ENCODE data around the gene CELF1. TPM values are rescaled to one million over a fixed set of nuclear protein-coding genes. Genes with fewer than 3 reads are reported as not detected.
A peak's percentile ranks its signal among the peaks of the same experiment; 100 is the strongest.

The CELF1 gene
- total and polyA plus RNA-seq, 12 donors: 24.4 to 97.0 (median 85.5) TPM

DNA sequence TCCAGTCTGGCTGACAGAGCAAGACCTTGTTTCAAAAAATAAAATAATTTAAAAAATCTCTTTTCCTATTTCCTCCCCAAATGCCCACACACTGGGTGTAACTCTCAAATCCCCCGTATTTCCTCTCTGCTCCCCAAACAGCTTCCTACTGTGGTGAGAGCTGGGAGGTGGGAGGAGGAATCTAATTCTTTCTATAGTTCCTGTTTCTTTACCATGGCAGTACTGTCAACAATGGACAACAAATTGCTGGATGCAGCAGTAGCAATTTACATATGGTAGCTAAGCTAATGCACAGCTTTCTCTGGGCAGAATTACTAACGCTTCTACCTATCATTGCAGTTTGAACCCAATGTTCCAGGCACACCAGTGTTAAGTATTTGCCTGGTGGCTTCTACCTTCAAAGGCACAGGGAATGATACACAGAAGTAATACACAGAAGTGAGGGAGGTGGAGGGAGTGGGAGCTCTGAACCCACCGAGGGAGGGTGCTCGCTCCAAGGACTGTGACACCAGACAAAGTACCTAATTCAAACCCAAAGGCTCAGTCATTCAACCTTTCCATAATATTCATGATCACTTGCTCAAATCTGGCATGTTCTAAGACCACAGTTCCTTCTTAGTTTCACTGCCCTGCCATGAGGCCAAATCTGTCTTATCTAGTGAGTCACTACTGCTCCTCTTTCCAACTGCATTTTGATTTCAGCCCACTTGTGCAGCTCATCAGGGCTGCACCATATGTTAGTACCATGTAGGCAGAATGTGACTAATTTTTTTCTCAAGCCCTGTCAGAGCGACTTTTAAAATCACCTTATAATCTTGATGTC lies 37.9 kb downstream of the CELF1 start:
- ATAC-seq (peak; percentile 56 to 81 (median 67)), DNase-seq (no peak)
- TF ChIP-seq, protein P1, sequence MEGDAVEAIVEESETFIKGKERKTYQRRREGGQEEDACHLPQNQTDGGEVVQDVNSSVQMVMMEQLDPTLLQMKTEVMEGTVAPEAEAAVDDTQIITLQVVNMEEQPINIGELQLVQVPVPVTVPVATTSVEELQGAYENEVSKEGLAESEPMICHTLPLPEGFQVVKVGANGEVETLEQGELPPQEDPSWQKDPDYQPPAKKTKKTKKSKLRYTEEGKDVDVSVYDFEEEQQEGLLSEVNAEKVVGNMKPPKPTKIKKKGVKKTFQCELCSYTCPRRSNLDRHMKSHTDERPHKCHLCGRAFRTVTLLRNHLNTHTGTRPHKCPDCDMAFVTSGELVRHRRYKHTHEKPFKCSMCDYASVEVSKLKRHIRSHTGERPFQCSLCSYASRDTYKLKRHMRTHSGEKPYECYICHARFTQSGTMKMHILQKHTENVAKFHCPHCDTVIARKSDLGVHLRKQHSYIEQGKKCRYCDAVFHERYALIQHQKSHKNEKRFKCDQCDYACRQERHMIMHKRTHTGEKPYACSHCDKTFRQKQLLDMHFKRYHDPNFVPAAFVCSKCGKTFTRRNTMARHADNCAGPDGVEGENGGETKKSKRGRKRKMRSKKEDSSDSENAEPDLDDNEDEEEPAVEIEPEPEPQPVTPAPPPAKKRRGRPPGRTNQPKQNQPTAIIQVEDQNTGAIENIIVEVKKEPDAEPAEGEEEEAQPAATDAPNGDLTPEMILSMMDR (IDR thresholded peaks at IDR 0.05): no peak
- Histone ChIP-seq H3K27me3 (no peaks in the 10 kb centered on the region), H3K27ac (peak overlapping the region in 9 of 10 donors; percentile 13 to 64 (median 38)), H3K4me3 (no peak overlapping the region), H3K36me3 (peaks cover 0 to 6% (median 0%) of the 10 kb centered on the region in 9 donors), H3K9me3 (no peaks in the 10 kb centered on the region), H3K4me1 (peaks cover 25 to 100% (median 86%) of the 10 kb centered on the region in 9 donors)
- intact Hi-C loops (cut with DNase I): loop anchor here in 1 of 10 donors (5.0 kb wide), 1 partner anchor 37 kb away; the partner anchor contains the start of gene CELF1
- WGBS, 2 donors: 52 to 67% methylated on average over 5 of the region's 5 CpGs

- Histone ChIP-seq H3K27me3 (no peaks in the 10 kb centered on the region), H3K4me1 (peaks cover 25 to 100% (median 94%) of the 10 kb centered on the region in 9 donors), H3K27ac (peak overlapping the region in 5 of 10 donors; percentile 13 to 64 (median 31)), H3K4me3 (no peak overlapping the region), H3K36me3 (peaks cover 0 to 9% (median 0%) of the 10 kb centered on the region in 9 donors), H3K9me3 (no peaks in the 10 kb centered on the region)
- intact Hi-C loops (cut with DNase I): no loop called here
- 49 to 63% methylated on average over 2 of the region's 2 CpGs for WGBS, 2 donors
- ATAC-seq (no peak), DNase-seq (no peak)
- TF ChIP-seq, protein P1 (IDR thresholded peaks at IDR 0.05): no peak
Observed at GRCh38 chr11:47512701-47513100, 40.2 kb downstream of the CELF1 start.

DNA sequence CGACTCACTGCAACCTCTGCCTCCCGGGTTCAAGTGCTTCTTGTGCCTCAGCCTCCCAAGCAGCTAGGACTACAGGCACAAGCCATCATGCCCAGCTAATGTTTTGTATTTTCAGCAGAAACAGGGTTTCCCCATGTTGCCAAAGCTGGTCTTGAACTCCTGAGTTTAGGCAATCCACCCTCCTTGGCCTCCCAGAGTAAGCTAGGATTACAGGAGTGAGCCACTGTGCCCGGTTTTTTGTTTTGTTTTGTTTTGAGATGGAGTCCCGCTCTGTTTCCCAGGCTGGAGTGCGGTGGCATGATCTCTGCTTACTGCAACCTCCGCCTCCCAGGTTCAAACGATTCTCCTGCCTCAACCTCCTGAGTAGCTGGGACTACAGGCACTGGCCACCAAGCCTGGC lies 41.0 kb downstream of the CELF1 start:
- Histone ChIP-seq H3K4me3 (no peak overlapping the region), H3K9me3 (no peaks in the 10 kb centered on the region), H3K27ac (peak overlapping the region in 1 of 10 donors; percentile 25), H3K27me3 (no peaks in the 10 kb centered on the region), H3K4me1 (peaks cover 25 to 100% (median 94%) of the 10 kb centered on the region in 9 donors), H3K36me3 (peaks cover 0 to 9% (median 0%) of the 10 kb centered on the region in 9 donors)
- ATAC-seq (no peak), DNase-seq (no peak)
- intact Hi-C loops (cut with DNase I): no loop called here
- TF ChIP-seq, protein P1 (IDR thresholded peaks at IDR 0.05): no peak
- WGBS, 2 donors: 85 to 86% methylated on average over 7 of the region's 7 CpGs

GRCh38 chr11:47510209-47510608 lies 42.7 kb downstream of the CELF1 start:
- no peaks in the 10 kb centered on the region for H3K27me3 ChIP-seq
- H3K4me1 ChIP-seq: peaks cover 15 to 93% (median 87%) of the 10 kb centered on the region in 9 donors
- DNase-seq (no peak), ATAC-seq (no peak)
- peak overlapping the region in 1 of 10 donors; percentile 24 for H3K27ac ChIP-seq
- no peak overlapping the region for H3K4me3 ChIP-seq
- no peaks in the 10 kb centered on the region for H3K9me3 ChIP-seq
- intact Hi-C loops (cut with DNase I): no loop called here
- TF ChIP-seq, protein P1 (IDR thresholded peaks at IDR 0.05): no peak
- WGBS, 2 donors: 92 to 95% methylated on average over 7 of the region's 7 CpGs
- peaks cover 0 to 9% (median 0%) of the 10 kb centered on the region in 9 donors for H3K36me3 ChIP-seq
